ENCODE data around the gene PRIMPOL. TPM values are rescaled to one million over a fixed set of nuclear protein-coding genes. Genes with fewer than 3 reads are reported as not detected.

The PRIMPOL gene
- total and polyA plus RNA-seq, 2 experiments from 2014 or later, result 18.5 to 30.1 TPM

- no peak for DNase-seq (ENCODE audit: low read depth in 1 of 2, low spot score in 1 of 2)
- Histone ChIP-seq H3K27me3 (no peaks in the 10 kb centered on the region), H3K36me3 (no peaks in the 10 kb centered on the region), H3K4me1 (ENCODE audit: low read depth) (peaks cover 15% of the 10 kb centered on the region), H3K4me3 (no peak overlapping the region), H3K9me3 (ENCODE audit: low read depth) (no peaks in the 10 kb centered on the region), H3K27ac (no peak overlapping the region)
- no peak for TF ChIP-seq CTCF (IDR thresholded peaks at IDR 0.05; ENCODE audit: low read depth, low read length)
Observed at GRCh38 chr4:184744236-184744635, 94.7 kb downstream of the PRIMPOL start.

Other genes with a start within 250 kb of the PRIMPOL start
- gene IRF2, start 175.2 kb upstream of the PRIMPOL start, total RNA-seq, result 11.8 and 12.0 TPM in 2 replicates
- gene IRF2, start 175.2 kb upstream of the PRIMPOL start, polyA plus RNA-seq, result 4.0 and 9.3 TPM in 2 replicates
- 28.7 and 30.7 TPM in 2 replicates for gene CASP3, start 291 bp upstream of the PRIMPOL start, total RNA-seq
- 50.1 and 60.6 TPM in 2 replicates for gene CASP3, start 291 bp upstream of the PRIMPOL start, polyA plus RNA-seq
- 8.7 TPM in 2 replicates for gene CENPU, start 84.4 kb downstream of the PRIMPOL start, total RNA-seq
- gene CENPU, start 84.4 kb downstream of the PRIMPOL start, polyA plus RNA-seq, result 9.9 and 16.5 TPM in 2 replicates
- gene ACSL1, start 176.2 kb downstream of the PRIMPOL start, total RNA-seq, result 66.4 and 69.7 TPM in 2 replicates
- gene ACSL1, start 176.2 kb downstream of the PRIMPOL start, polyA plus RNA-seq, result 74.8 and 76.6 TPM in 2 replicates

Data from cardiac muscle cell (in vitro differentiated cells and primary cell).